Stimulated activated CD4-positive, alpha-beta T cell treated with anti-CD3 and anti-CD28 coated beads, Interleukin-1b, Interleukin-23, amount 100 ng/mL, for 48 hours (primary cell): ENCODE measurements around the gene CALB2.
"Not testable (repeated sequence)": the region's sequence is repeated elsewhere in the genome, so short reads cannot be mapped to it uniquely, and the experiment has no call there.

Experiments
- DNase-seq: peaks from one replicate; pipeline ENCODE4 v3.0.0-alpha.2; 2020

CALB2 gene

GRCh38 chr16:71358464-71358998 is at the start of gene CALB2:
CALB2 (plus strand) TSS chr16:71358723; CDS start chr16:71358793, 70 bp downstream.
- DNase-seq = peak; percentile 60

GRCh38 chr16:71311553-71312158 is 46.9 kb upstream of the CALB2 start:
- DNase-seq = peak; percentile 4

- not testable (repeated sequence) for DNase-seq
These were observed 44.9 kb upstream of the CALB2 start for GRCh38 chr16:71313591-71313990.

GRCh38 chr16:71315269-71315668 is 43.3 kb upstream of the CALB2 start:
- DNase-seq = no peak

GRCh38 chr16:71319999-71320398 is 38.5 kb upstream of the CALB2 start:
- DNase-seq = no peak

GRCh38 chr16:71327720-71328119 is 30.8 kb upstream of the CALB2 start:
- no peak for DNase-seq

- no peak for DNase-seq
These were observed 30.4 kb upstream of the CALB2 start for GRCh38 chr16:71328151-71328550.

GRCh38 chr16:71337631-71338030 is 20.9 kb upstream of the CALB2 start:
- DNase-seq = no peak

- no peak for DNase-seq
These were observed 20.3 kb upstream of the CALB2 start for GRCh38 chr16:71338193-71338592.

GRCh38 chr16:71338632-71339031 is 19.9 kb upstream of the CALB2 start:
- no peak for DNase-seq

- DNase-seq = no peak
These were observed 19.0 kb upstream of the CALB2 start for GRCh38 chr16:71339236-71340171.

- no peak for DNase-seq
These were observed 18.1 kb upstream of the CALB2 start for GRCh38 chr16:71340406-71340805.

- DNase-seq = no peak
These were observed 16.6 kb upstream of the CALB2 start for GRCh38 chr16:71341881-71342280.

GRCh38 chr16:71343078-71343477 is 15.4 kb upstream of the CALB2 start:
- DNase-seq = no peak

GRCh38 chr16:71344315-71344905 is 14.1 kb upstream of the CALB2 start:
- DNase-seq = no peak

GRCh38 chr16:71345031-71345430 is 13.5 kb upstream of the CALB2 start:
- no peak for DNase-seq

- no peak for DNase-seq
These were observed 11.4 kb upstream of the CALB2 start for GRCh38 chr16:71347146-71347545.

GRCh38 chr16:71348262-71349085 is 10.0 kb upstream of the CALB2 start:
- DNase-seq = no peak

GRCh38 chr16:71350821-71351557 is 7.5 kb upstream of the CALB2 start:
- DNase-seq = no peak

GRCh38 chr16:71351558-71351901 is 7.0 kb upstream of the CALB2 start:
- no peak for DNase-seq

- no peak for DNase-seq
These were observed 6.1 kb upstream of the CALB2 start for GRCh38 chr16:71352466-71352865.

GRCh38 chr16:71352963-71353460 is 5.5 kb upstream of the CALB2 start:
- no peak for DNase-seq
